ENCODE measurements around the gene DDX41.
A peak's percentile ranks its signal among the peaks of the same experiment; 100 is the strongest.
"Not testable (repeated sequence)": the region's sequence is repeated elsewhere in the genome, so short reads cannot be mapped to it uniquely, and the experiment has no call there.

The DDX41 gene

GRCh38 chr5:177497292-177498012 lies 19.3 kb downstream of the DDX41 start, which contains the start of gene PDLIM7:
Gene PDLIM7, minus strand, starts transcription at chr5:177497604. Its CDS starts 1,092 bp downstream, at chr5:177496512.
- DNase-seq, result peak; percentile 98

- DNase-seq, result no peak
Observed at GRCh38 chr5:177496727-177497291, 20.0 kb downstream of the DDX41 start.

GRCh38 chr5:177496070-177496726 lies 20.6 kb downstream of the DDX41 start:
- no peak for DNase-seq

DNA sequence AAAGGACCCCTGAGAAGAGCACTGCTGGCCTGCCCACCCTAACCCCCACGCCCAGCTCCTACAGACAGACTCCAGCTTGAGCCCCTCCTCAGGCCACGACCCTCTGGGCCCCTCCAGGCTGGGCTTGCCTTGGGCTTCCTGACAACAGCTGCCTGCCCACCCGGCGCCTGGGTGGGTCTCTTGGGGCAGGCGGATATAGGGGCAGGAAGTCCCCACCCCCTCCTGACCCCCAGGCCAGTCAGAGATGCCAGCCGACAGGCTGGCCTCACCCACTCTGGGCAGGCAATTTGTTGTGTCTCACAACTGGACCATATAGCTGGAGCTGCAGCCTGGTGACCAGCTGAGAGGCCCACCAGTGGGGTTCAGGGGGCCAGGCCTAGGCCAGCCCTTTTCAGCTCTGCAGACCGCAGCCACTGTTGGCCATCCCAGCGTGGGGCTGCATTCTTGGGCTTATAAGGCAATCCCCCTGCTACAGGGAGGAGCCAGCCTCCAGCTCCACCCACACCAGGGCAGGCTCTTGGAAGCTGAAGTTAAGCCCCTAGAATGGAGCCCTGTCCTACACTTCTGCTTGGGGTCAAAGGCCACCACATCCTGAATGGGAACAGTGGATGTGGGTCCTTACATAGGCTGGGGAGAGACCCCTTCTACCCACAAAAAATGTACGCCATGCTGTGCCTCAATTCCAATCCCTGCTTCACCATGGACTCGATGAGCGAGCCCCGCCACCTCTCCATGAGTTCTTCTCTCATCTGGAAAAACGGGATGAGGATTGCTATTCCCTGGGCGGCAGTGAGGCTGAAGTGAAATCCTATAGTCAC lies 21.3 kb downstream of the DDX41 start:
- DNase-seq, result no peak

DNA sequence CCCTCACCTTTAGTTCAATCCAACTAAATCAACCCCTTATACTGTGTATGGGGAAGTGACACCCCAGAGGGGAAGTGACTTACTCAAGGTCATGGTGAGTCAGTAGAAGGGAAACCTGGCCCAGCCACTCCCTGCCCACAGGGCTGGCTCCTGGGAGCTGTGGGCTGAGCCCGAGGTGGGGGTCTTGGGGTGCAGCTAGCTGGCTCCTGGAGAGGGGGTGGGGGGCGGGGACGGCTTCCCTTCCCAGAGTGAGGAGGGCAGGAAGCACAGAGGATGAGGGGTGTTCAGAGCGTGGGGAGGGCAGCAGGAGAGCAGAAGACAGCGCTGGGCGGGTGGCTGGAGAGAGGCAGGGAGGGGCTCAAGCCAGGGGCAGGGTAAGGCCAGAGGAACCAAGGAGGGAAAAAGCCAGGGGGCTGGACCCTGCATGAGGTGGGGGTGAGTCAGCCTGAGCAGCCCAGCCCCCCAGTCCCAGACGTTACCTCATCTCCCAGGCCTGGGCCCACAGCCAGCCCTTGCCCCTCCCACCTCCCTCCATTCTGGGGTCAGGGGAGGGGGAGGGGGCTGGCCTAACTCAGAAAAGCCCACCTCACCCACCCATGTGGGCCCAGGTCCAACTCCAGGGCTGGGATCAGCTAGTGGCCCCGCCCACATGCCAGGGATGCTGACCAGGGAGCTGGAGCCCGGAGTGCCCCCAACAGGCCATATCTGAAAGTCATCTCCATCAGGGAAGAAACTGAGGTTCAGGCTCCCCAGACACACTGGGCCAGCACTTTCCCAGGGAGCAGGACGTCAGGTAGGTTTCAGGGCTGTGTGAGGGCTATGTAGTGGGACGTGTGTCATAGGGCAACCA lies 22.2 kb downstream of the DDX41 start:
- DNase-seq, result peak; percentile 68

DNA sequence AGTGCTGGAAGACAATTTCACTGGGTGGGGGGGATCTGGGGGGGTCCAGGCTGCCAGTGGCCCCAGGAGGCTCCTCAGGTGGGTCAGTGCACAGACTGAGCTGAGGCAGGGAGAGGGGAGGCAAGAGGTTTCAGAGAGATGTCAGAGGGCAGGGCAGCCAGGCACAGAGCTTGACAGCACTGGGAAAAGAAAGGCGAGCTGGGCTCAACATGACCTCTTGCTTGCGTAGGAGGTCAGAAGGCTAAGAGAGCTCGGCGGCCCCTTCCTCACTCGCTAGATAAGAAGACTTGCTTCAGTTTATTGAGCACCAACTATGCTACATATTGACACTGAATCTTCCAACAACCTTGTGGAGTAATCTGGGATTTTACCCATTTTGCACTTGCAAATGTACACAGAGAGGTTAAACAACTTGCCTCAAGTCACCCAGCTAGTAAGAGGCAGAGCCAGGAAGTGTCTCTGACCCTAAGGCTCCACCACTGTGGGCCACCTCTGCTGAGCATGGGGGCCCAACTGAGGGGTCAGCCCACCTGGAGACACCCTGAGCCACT lies 22.9 kb downstream of the DDX41 start:
- no peak for DNase-seq

DNA sequence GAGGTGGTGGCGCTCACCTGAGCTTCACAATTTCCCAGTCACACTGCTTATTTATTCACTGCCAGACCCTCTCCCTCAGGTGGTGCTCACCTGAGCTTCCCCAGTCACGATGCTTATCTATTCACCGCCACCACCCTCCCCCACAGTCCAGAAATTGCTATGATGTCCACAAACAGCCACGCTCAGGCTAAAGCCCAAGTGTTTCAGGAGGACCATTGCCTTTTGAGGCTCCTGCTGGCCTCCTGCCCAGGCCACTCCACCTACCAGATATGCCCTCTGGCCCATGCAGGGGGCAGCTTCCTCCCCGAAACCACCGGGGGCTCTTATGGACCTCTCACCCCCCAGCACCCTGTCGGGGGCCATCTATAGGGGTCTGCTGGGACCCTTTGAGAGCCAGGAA lies 23.9 kb downstream of the DDX41 start:
- no peak for DNase-seq

DNA sequence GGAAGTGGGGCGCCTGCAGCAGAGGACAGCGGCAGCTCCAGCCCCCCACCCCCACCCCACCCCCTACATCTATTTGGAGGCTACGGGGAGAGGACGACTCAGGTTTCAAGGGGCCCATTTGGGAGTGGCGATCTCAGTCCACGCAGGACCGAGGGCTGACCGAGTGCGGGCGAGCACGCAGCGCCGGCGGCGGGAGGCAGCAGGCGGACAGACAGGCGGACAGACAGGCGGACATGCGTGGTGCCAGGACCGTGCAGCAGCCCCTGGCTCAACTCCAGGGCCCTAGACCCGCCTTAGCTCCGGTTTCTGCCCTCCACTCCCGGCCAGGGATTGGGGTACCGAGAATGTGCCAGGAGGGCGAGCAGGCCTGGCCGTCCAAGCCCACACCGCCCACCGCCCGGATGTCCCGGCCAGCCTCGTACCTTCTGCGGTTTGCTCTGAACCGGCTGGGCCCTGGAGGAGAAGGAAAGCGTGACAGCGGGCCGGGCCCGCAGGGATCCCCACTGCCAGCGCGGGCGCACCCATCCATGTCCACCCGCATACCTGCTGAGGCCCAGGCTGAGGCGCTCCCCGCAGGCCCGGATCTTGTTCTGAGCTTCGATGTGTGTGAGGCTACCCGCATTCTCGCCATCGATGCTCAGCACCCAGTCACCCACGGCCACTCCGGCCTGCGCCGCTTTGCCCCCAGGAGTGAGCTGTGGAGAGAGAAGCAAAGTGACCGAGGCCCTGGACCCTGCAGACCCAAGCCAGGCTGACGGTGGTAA lies 24.6 kb downstream of the DDX41 start:
- DNase-seq, result no peak

DNA sequence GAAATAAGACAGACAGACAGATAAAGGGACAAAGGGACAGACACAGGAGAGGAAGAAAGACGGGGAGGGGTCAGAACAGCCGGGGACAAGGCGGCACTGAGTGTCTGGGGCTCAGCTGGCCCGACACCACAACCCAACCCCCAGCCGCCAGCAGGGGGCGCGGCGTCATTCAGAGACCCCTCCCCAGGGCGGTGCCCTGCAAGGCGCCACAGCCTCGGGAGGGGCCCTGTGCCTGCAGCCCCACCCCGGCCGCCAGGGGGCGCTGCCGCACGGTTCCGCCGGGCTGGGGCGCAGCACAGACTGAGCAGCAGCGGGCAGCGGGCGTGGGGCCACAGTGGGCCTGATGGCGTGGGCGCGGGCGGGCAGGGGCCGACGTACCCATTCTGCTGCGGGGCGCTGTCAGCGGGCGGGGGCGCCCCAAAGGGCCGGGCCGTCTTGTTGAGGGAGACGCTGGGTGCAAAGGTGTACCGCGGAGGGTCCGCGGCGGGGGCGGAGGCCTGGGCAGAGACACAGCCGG lies 25.3 kb downstream of the DDX41 start:
- no peak for DNase-seq

GRCh38 chr5:177490992-177491391 lies 25.8 kb downstream of the DDX41 start:
- DNase-seq, result no peak

DNA sequence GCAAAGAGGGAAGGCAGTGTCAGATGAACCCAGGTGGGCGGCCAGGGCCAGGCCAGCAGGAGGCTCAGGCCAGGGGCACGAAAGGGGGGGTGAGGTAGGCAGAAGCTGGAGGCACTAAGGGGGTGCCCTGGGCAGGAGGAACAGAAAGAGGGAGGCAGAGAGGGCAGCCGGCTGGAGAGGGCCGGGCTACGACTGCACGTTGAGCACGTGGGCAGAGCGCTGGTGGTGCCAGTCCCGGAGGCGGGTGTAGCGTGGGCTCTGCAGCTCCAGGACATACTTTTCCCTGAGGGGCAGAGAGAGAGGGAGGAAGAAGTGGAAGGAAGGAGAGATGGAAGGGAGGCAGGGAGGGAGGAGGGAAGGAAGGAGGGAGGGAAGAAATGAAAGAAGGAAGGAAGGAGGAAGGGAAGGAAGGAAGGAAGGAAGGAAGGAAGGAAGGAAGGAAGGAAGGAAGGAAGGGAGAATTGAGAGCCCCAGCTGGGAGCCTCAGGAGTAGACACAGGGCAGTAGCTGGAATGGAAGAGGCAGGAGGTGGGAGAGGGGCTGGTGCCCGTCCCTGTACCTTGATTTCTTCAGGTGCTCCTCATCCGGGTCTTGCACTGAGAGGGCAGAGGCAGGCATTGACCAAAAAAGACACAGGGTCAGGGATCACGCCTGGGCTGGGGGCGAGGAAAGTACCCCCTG lies 26.3 kb downstream of the DDX41 start:
- no peak for DNase-seq

- no peak for DNase-seq
Observed at GRCh38 chr5:177489119-177489716, 27.5 kb downstream of the DDX41 start.

- no peak for DNase-seq
Observed at GRCh38 chr5:177487975-177488374, 28.8 kb downstream of the DDX41 start.

- no peak for DNase-seq
Observed at GRCh38 chr5:177487144-177487543, 29.6 kb downstream of the DDX41 start.

DNA sequence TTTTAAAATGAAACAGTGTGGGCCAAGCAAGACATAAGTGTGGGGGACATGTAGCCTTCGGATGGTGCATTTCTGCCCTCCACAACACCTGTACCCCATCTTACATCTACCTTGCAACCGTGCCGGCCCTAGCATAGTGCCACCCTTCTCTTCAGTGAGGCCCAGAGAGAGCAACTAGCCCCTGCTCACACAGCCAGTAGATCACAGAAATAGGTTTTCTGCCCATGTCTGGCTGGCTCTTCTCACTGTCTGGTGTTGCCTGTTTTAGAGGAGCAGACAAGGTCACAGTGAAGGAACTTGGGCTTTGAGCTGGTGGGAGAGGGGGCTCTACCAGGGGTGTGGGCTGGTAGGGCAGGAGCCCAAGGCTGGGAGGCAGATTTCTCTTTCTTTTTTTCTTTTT lies 30.5 kb downstream of the DDX41 start:
- DNase-seq, result no peak

DNA sequence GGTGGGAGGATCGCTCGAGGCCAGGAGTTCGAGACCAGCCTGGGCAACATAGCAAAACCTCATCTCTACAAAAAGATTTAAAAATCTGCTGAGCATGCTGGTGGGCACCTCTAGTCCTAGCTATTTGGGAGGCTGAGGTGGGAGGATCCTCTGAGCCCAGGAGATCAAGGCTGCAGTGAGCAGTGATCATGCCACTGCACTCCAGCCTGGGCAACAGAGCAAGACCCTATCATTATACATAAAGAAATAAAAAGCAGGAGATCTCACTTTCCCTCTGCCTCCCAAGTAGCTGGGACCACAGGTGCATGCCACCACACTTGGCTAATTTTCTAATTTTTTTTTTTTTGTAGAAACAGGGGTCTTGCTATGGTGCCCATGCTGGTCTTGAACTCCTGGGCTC lies 31.0 kb downstream of the DDX41 start:
- DNase-seq, result not testable (repeated sequence)

- no peak for DNase-seq
Observed at GRCh38 chr5:177484902-177485549, 31.7 kb downstream of the DDX41 start.

GRCh38 chr5:177483994-177484901 lies 32.5 kb downstream of the DDX41 start:
- no peak for DNase-seq
